ENCODE data around the gene TMEM260.
"Not testable (repeated sequence)": the region's sequence is repeated elsewhere in the genome, so short reads cannot be mapped to it uniquely, and the experiment has no call there.

TMEM260 gene

GRCh38 chr14:56676042-56676441, 96.4 kb downstream of the TMEM260 start:
- no peak for DNase-seq (ENCODE audit: low read depth)

GRCh38 chr14:56678838-56679237, 99.2 kb downstream of the TMEM260 start:
- no peak for DNase-seq (ENCODE audit: low read depth)

GRCh38 chr14:56686416-56686815, 106.8 kb downstream of the TMEM260 start:
- DNase-seq (ENCODE audit: low read depth), result no peak

GRCh38 chr14:56687123-56687522, 107.5 kb downstream of the TMEM260 start:
- DNase-seq (ENCODE audit: low read depth), result no peak

GRCh38 chr14:56694609-56695008, 115.0 kb downstream of the TMEM260 start:
- DNase-seq (ENCODE audit: low read depth), result no peak

- DNase-seq (ENCODE audit: low read depth), result not testable (repeated sequence)
Measured at GRCh38 chr14:56695216-56695615, 115.6 kb downstream of the TMEM260 start.
